GM12801 (cell line): ENCODE results near the gene CDON.

Experiments
- CTCF ChIP-seq: IDR thresholded peaks from one replicate; pipeline ENCODE4 v1.5.1; 2011; ENCODE audit warnings: control low read depth; ENCODE audit not compliant: insufficient read length; ENCODE audit errors: extremely low read depth

Gene CDON

GRCh38 chr11:126104420-126104819, 41.8 kb upstream of the CDON start:
- TF ChIP-seq CTCF, result no peak

- TF ChIP-seq CTCF, result no peak
Measured at GRCh38 chr11:126103150-126103549, 40.5 kb upstream of the CDON start.

- no peak for TF ChIP-seq CTCF
Measured at GRCh38 chr11:126102436-126102981, 39.8 kb upstream of the CDON start.

- TF ChIP-seq CTCF, result no peak
Measured at GRCh38 chr11:126101930-126102283, 39.2 kb upstream of the CDON start.

GRCh38 chr11:126101251-126101929, 38.7 kb upstream of the CDON start:
- no peak for TF ChIP-seq CTCF

GRCh38 chr11:126100716-126101115, 38.0 kb upstream of the CDON start:
- no peak for TF ChIP-seq CTCF

- no peak for TF ChIP-seq CTCF
Measured at GRCh38 chr11:126098204-126098769, 35.6 kb upstream of the CDON start.
